HuH-7.5 (cell line): Measurements from ENCODE around the gene IRF2.
"Not testable (repeated sequence)": the region's sequence is repeated elsewhere in the genome, so short reads cannot be mapped to it uniquely, and the experiment has no call there.

ENCODE experiments used
- DNase-seq: peaks from one replicate; pipeline ENCODE4 v3.0.0; 2011; ENCODE audit warnings: low spot score

Gene IRF2

GRCh38 chr4:184389978-184390900 lies 84.1 kb downstream of the IRF2 start:
- DNase-seq: no peak

DNA sequence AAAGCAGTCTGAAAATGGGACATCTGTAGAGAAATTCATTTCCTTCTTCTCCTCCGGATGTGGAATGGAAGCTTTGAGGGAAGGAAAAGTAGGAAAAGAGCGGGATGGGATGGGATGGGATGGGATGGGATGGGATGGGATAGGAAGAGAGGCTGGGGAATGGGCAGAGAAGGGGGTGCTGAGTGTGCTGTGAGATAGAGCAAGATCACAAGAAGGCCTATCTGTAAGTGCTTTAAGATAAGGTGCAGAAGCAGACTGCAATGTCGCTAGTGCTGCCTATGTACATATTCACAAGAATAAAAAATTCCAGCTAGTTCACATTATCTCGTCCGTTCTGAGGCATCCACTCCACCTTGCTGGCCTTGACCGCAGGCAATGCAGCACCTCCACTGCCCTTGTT lies 86.2 kb downstream of the IRF2 start:
- DNase-seq: no peak

GRCh38 chr4:184387351-184387750 lies 87.0 kb downstream of the IRF2 start:
- DNase-seq: no peak

GRCh38 chr4:184386271-184386781 lies 88.0 kb downstream of the IRF2 start:
- no peak for DNase-seq

GRCh38 chr4:184385705-184386141 lies 88.6 kb downstream of the IRF2 start:
- no peak for DNase-seq

DNA sequence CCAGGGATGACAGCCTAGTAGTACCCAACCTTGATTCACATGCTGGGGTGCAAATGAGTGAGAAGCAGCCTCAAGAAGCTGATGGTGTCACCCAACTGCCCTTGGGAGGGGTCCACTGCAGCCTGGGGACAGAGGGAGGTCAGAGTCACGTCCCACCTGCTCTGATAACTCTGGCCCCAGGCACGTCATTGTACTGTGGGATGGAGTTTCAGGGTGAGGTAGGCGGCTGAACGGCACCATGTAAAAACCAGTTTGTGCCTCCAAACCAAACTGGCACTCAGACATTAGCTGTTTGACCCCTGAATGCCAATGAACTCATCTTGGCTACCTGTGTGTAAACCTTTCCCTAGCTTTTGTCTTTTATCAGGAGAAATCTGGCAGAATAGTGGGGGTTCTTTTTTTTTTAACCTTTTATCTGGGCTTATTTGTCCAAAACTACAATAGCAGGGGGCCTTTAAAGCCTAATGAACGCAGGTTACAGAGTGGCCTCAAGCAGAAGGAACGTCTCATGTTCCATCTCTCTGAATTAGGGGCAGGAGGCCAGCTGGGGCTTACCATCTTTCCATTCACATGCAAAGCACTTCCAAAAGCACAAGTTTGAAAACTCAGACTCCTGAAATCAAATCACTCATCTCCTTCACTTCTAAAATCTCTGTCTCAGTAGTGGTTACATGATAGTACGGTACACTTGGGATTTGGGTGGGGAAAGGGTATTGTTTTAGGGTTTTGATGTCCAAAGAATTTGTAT lies 89.4 kb downstream of the IRF2 start:
- no peak for DNase-seq

DNA sequence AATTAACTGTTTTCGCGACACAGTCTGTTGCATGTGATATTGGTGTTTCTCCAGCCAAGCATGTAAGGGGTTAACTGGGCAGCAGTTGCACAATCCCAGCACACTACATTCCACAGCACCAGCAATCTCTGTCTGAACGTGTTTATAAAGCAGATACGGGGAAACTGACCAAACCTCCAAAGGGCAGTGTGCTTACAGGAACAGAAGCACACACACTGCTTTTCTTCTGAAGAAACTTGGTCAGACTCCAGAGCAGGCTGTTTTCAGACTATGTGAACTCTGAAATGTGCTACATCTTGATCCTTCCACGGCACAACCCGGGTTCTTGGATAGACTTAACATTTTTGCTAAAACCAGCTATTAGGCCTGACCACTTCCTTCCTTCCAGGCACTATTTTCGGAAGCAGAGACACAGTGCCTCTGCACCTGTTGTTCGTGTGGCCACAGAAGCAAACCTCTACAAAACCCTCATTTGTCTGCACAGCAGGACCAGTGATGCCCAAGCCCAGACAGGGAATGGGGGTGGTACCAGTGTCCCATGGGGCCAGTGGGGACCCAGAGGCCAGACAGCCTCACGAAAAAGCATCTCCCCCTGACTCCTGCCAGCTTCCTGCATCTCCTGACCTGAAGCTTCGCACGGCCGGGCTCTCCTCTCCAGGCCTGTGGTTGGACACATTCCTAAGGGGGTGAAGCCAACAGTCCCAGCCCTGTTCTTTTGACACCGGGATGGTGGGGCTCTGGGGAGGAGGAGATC lies 90.1 kb downstream of the IRF2 start:
- DNase-seq: peak; percentile 6

DNA sequence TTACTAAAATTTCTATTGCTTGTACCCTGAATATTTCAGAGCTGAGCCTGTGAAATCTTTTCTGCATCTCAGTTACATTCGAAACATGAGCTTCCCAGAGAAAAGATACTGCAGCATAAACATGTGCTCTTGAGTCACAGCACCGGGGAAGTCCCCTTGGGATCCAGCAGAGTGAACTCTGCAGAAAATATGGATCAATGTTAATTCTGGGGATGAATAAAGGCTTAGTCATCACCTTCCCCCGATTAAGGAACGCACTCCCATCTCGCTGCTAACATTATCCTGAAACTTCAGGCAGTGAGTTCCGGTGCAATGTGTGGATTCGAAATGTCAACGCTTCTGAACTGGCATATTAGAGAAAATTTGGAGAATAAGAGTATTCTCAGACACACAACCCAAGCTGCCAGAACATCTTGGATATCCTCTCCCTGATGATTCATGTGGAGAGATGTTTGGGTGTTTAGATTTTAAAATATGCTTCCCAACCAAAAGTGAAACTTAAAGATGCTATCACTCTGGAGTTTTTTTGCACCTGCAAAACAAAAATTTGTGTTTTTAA lies 90.8 kb downstream of the IRF2 start:
- DNase-seq: no peak

- no peak for DNase-seq
Observed at GRCh38 chr4:184382189-184382846, 92.0 kb downstream of the IRF2 start.

DNA sequence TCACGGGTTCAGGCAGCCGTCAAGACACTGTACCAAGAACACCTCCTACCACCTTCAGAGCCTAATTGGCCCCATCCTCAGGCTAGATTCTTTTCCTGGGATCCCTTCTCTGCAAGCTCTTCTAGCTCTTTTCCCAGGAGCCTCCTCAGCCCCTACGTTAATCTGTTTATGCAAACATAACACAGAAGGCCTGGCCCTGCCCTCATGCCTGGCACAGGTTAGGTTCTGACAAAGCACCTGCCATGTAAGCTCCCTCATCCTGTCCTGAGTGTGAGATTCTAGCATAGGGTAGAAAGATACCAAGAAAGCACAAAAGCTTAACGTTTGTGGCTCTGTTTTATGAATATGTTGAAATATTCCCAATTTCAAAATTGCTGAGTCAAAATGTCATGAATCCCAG lies 93.6 kb downstream of the IRF2 start:
- DNase-seq: no peak

DNA sequence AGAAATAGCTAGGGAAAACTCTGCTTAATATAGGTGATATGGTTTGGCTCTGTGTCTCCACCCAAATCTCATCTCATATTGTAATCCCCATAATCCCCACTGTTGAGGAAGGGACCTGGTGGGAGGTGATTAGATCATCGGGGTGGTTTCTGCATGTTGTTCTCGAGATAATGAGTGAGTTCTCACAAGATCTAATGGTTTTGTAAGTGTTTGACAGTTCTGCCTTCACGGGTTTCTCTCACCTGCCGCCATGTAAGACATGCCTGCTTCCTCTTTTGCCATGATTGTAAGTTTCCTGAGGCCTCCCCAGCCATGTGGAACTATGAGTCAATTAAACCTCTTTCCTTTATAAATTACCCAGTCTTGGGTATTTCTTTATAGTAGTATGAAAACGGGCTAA lies 94.1 kb downstream of the IRF2 start:
- not testable (repeated sequence) for DNase-seq

- DNase-seq: no peak
Observed at GRCh38 chr4:184376923-184377322, 97.4 kb downstream of the IRF2 start.

- DNase-seq: no peak
Observed at GRCh38 chr4:184376126-184376838, 98.1 kb downstream of the IRF2 start.

DNA sequence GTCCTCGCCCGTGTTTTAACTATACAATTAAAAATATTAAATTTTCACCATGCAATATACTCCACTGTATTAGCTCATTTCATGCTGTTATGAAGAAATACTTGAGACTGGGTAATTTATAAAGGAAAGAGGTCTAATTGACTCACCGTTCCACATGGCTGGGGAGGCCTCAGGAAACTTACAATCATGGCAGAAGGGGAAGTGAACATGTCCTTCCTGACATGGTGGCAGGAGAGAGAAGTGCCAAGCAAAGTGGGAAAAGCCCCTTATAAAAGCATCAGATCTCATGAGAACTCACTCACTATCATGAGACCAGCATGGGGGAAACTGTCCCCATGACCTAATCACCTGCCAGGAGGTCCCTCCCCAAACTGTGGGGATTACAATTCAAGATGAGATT lies 98.7 kb downstream of the IRF2 start:
- not testable (repeated sequence) for DNase-seq

DNA sequence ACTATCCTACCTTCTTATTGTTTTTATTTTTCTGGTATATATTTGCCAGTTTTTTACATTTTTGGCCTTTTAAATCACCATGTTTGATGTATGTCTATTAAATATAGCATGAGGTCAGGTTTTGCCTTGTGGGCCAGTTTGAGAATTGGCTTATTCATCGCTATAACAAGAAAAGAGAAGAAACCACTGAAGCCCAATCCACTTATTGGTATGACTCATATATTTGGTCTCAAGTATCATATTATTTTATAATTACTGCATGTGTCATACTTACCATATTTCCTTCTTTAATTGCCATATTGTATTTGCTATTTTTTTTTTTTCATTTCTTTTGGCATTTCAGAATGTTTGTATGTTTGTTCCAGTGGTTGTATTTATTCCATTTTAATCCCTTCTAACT lies 99.3 kb downstream of the IRF2 start:
- DNase-seq: no peak

DNA sequence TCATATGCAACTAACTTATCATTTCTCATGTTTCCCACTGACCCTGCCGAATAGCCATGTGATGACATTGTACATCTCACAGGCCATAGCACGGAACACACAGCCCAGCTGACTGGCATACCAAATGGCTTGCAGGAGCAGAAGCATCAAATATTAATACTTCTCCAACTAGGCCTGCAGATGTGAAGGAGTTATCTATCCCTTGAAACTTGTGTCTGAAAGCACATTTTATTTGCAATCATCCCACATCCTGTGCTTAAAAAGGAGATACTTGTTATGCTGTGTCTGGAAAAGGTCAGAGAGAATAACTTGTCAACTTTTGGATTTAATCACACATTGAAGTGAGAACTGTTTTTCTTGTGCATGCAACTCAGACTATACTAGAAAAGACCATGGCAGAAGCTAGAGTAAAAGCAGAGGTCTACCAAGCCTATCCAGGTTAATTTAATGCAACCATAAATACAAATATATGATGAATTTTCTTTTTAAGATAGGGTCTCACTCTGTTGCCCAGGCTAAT lies 100.4 kb downstream of the IRF2 start:
- DNase-seq: no peak

DNA sequence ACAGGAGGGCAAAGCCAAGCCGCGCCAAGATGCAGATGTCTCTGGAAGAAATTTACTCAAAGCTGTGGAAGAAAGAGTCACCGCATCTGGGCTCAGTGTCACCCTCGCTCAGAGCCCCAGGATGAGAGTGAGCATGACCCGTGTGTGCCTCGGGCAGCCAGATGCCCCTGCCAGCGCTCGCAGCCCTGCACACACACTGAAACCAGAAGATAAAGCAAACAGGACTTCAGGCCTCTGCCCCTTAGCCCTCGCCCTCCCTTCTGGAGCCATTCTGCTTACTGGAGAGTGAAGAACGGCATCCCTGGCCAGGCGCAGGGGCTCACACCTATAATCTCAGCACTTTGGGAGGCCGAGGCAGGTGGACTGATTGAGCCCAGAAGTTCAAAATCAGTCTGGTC lies 103.0 kb downstream of the IRF2 start:
- no peak for DNase-seq

GRCh38 chr4:184370711-184371389 lies 103.5 kb downstream of the IRF2 start:
- DNase-seq: no peak

GRCh38 chr4:184369871-184370270 lies 104.5 kb downstream of the IRF2 start:
- no peak for DNase-seq

DNA sequence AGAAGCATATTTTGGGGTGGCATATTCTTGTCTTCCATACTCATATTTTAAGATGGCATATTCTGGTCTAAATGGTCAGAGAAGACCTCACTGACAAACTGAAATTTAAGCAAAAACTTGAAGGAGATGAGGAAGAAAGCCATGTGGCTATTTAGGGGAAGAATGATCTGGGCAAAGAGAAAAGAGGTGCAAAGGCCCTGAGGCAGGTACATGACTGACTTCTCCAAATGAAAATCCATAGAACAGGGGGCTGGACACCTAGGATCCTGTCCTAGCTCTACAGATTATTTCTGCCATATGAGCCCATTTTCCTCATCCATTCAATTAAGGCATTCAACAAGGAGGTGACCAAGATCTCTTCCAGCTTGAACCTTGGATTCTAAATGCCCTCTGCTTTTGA lies 105.6 kb downstream of the IRF2 start:
- DNase-seq: no peak
